ENCODE results near the gene ROBO3.
A peak's percentile ranks its signal among the peaks of the same experiment; 100 is the strongest.

ROBO3 gene

GRCh38 chr11:124894606-124895430 is 29.6 kb downstream of the ROBO3 start:
- DNase-seq: no peak

GRCh38 chr11:124895471-124895971 is 30.3 kb downstream of the ROBO3 start:
- no peak for DNase-seq

GRCh38 chr11:124896071-124896750 is 31.0 kb downstream of the ROBO3 start:
- no peak for DNase-seq

- DNase-seq: no peak
Measured at GRCh38 chr11:124896821-124897391, 31.7 kb downstream of the ROBO3 start.

- no peak for DNase-seq
Measured at GRCh38 chr11:124897674-124898262, 32.5 kb downstream of the ROBO3 start, which contains the start of gene ROBO4. Gene ROBO4, minus strand, starts transcription at chr11:124897865. Its CDS starts 70 bp downstream, at chr11:124897795.

- DNase-seq: no peak
Measured at GRCh38 chr11:124898263-124898680, 33.0 kb downstream of the ROBO3 start.

GRCh38 chr11:124898711-124899110 is 33.5 kb downstream of the ROBO3 start:
- DNase-seq: no peak

- DNase-seq: no peak
Measured at GRCh38 chr11:124899383-124900145, 34.3 kb downstream of the ROBO3 start.

- no peak for DNase-seq
Measured at GRCh38 chr11:124900464-124900863, 35.2 kb downstream of the ROBO3 start.

- DNase-seq: no peak
Measured at GRCh38 chr11:124902616-124903015, 37.4 kb downstream of the ROBO3 start.

- DNase-seq: peak; percentile 17
Measured at GRCh38 chr11:124915541-124916369, 50.5 kb downstream of the ROBO3 start.

- DNase-seq: no peak
Measured at GRCh38 chr11:124916370-124916710, 51.1 kb downstream of the ROBO3 start.

GRCh38 chr11:124917115-124917637 is 51.9 kb downstream of the ROBO3 start:
- no peak for DNase-seq

GRCh38 chr11:124918950-124919349 is 53.7 kb downstream of the ROBO3 start, which contains the start of gene HEPN1:
Gene HEPN1, plus strand, starts transcription at chr11:124919250.
- DNase-seq: no peak

- no peak for DNase-seq
Measured at GRCh38 chr11:124919898-124920297, 54.7 kb downstream of the ROBO3 start.

GRCh38 chr11:124920356-124920755 is 55.1 kb downstream of the ROBO3 start:
- no peak for DNase-seq

GRCh38 chr11:124920870-124921609 is 55.8 kb downstream of the ROBO3 start:
- no peak for DNase-seq

GRCh38 chr11:124922831-124923230 is 57.6 kb downstream of the ROBO3 start:
- no peak for DNase-seq

- no peak for DNase-seq
Measured at GRCh38 chr11:124923296-124923695, 58.1 kb downstream of the ROBO3 start.

- DNase-seq: peak; percentile 26
Measured at GRCh38 chr11:124928942-124929665, 63.9 kb downstream of the ROBO3 start.

Data from RPMI8226 (cell line).